Stimulated activated CD4-positive, alpha-beta T cell treated with anti-CD3 and anti-CD28 coated beads, TNF-alpha, amount 100 ng/mL, for 24 hours (primary cell): ENCODE data around the gene ITIH6.
"Not testable (repeated sequence)": the region's sequence is repeated elsewhere in the genome, so short reads cannot be mapped to it uniquely, and the experiment has no call there.

ENCODE experiments used
- DNase-seq, 3 experiments: peaks; one replicate each; pipeline ENCODE4 v3.0.0-alpha.2; 2020; ENCODE audit warnings: low read depth in 3 of 3

The ITIH6 gene

GRCh38 chrX:54798137-54798536 is at the start of gene ITIH6:
TSS of gene ITIH6 (minus strand) at chrX:54798255. CDS start at chrX:54798210, 45 bp downstream.
- no peak for DNase-seq

GRCh38 chrX:54847700-54848099 is 49.6 kb upstream of the ITIH6 start:
- DNase-seq: not testable (repeated sequence)

- no peak for DNase-seq
These were observed 45.0 kb upstream of the ITIH6 start for GRCh38 chrX:54843050-54843449.

GRCh38 chrX:54842607-54843006 is 44.6 kb upstream of the ITIH6 start:
- no peak for DNase-seq

- not testable (repeated sequence) for DNase-seq
These were observed 43.3 kb upstream of the ITIH6 start for GRCh38 chrX:54841184-54841874.

GRCh38 chrX:54838583-54838982 is 40.5 kb upstream of the ITIH6 start:
- DNase-seq: no peak

GRCh38 chrX:54826598-54826997 is 28.5 kb upstream of the ITIH6 start:
- no peak for DNase-seq

GRCh38 chrX:54825716-54826438 is 27.8 kb upstream of the ITIH6 start:
- DNase-seq: peak in 1 of 3 experiments; percentile 10

GRCh38 chrX:54824722-54825121 is 26.7 kb upstream of the ITIH6 start:
- no peak for DNase-seq

GRCh38 chrX:54824195-54824594 is 26.1 kb upstream of the ITIH6 start:
- DNase-seq: no peak

- DNase-seq: no peak
These were observed 23.3 kb upstream of the ITIH6 start for GRCh38 chrX:54821310-54821709.

- DNase-seq: no peak
These were observed 22.7 kb upstream of the ITIH6 start for GRCh38 chrX:54820737-54821136.

- no peak for DNase-seq
These were observed 21.1 kb upstream of the ITIH6 start for GRCh38 chrX:54819201-54819600.

- DNase-seq: no peak
These were observed 20.2 kb upstream of the ITIH6 start for GRCh38 chrX:54818221-54818620.

GRCh38 chrX:54817220-54817820 is 19.3 kb upstream of the ITIH6 start:
- DNase-seq: no peak

GRCh38 chrX:54812306-54812705 is 14.3 kb upstream of the ITIH6 start:
- DNase-seq: no peak

- DNase-seq: no peak
These were observed 13.3 kb upstream of the ITIH6 start for GRCh38 chrX:54811301-54811885.

- DNase-seq: no peak
These were observed 12.5 kb upstream of the ITIH6 start for GRCh38 chrX:54810532-54810931.

GRCh38 chrX:54808605-54809483 is 10.8 kb upstream of the ITIH6 start:
- peak; percentile 76 to 86 (median 79) for DNase-seq

GRCh38 chrX:54808109-54808604 is 10.1 kb upstream of the ITIH6 start:
- peak in 2 of 3 experiments; percentile 21 to 23 for DNase-seq

GRCh38 chrX:54807524-54808108 is 9.6 kb upstream of the ITIH6 start, which contains the start of gene MAGED2:
TSS of gene MAGED2 (plus strand) at chrX:54807745. CDS start at chrX:54809332, 1,587 bp downstream.
- no peak for DNase-seq
